Measurements from ENCODE around the gene KCNK6. TPM values are rescaled to one million over a fixed set of nuclear protein-coding genes. Genes with fewer than 3 reads are reported as not detected.

KCNK6 gene
- total and polyA plus RNA-seq, 5 donors = 2.2 to 3.0 (median 2.7) TPM

DNA sequence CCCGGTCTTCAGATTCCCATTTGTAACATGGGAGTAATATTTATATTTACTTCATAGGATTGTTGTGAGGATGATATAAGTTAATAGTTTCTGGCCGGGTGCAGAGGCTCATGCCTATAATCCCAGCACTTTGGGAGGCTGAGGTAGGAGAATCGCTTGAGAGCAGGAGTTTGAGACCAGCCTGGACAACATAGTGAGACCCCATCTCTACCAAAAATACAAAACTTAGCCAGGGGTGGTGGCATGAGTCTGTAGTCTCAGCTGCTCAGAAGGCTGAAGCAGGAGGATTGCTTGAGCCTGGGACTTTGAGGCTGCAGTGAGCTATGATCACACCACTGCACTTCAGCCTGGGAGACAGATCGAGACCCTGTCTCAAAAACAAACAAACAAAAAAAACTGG lies 27.2 kb downstream of the KCNK6 start:
- Histone ChIP-seq H3K9me3 (ENCODE audit: control insufficient read depth, low read length) (no peaks in the 10 kb centered on the region), H3K27me3 (ENCODE audit: control insufficient read depth, insufficient read depth) (no peaks in the 10 kb centered on the region), H3K27ac (ENCODE audit: low read length) (no peak overlapping the region), H3K4me1 (ENCODE audit: control insufficient read depth, insufficient read depth, low read length) (no peaks in the 10 kb centered on the region), H3K4me3 (ENCODE audit: low read length) (no peak overlapping the region)
- no peak for DNase-seq
- intact Hi-C loops (cut with DNase I) = no loop called here
- 83% methylated on average over 4 of the region's 4 CpGs for WGBS
- ATAC-seq = no peak

DNA sequence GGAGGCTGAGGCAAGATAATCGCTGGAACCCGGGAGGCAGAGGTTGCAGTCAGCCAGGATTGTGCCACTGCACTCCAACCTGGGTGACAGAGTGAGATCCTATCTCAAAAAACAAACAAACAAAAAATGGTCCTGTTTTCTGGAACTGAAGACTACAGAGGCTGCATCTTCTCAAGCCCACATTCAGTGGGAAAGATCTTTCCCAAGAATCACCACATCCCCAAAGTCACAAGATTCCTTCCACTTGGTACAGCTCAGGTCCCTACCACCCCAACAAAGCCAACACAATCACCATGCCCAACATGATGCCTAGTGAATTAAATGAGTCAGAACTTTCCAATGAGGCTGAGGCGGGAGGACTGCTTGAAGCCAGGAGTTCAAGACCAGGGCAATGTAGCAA lies 31.2 kb downstream of the KCNK6 start:
- 76% methylated on average over 3 of the region's 3 CpGs for WGBS

DNA sequence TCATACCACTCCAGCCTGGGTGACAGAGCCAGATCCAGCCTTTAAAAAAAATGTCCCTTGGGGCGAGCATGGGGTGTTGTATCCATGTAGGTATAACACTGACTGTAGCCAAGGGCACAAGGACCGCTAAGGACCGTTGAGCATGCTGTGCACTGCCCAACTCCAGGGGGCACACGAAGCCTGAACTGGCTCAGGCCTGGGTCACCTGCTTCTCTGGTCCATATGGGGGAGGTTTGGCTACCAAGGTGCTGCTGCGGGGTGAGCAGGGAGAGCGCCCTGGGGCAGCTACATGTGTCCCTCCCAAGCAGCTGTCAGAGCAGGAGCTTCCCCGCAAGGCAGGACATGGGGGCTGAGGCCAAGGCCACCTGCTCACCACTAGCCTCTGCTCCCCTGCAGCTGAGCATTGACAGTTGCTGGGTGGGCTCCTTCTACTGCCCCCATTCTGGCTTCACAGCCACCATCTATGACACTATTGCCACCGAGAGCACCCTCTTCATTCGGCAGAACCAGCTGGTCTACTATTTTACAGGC lies 32.3 kb downstream of the KCNK6 start:
- 79% methylated on average over 9 of the region's 9 CpGs for WGBS
- no peak overlapping the region for H3K4me3 ChIP-seq (ENCODE audit: low read length)
- H3K27ac ChIP-seq (ENCODE audit: low read length) = no peak overlapping the region
- ATAC-seq (peak; percentile 29 to 30), DNase-seq (peak in 1 of 3 donors; percentile 13)
- intact Hi-C loops (cut with DNase I) = no loop called here
- H3K4me1 ChIP-seq (ENCODE audit: control insufficient read depth, insufficient read depth, low read length) = no peaks in the 10 kb centered on the region
- H3K27me3 ChIP-seq (ENCODE audit: control insufficient read depth, insufficient read depth) = no peaks in the 10 kb centered on the region
- H3K9me3 ChIP-seq (ENCODE audit: control insufficient read depth, low read length) = no peaks in the 10 kb centered on the region

More for the DNA sequence above, 31.2 kb downstream of the KCNK6 start:
- Histone ChIP-seq H3K9me3 (ENCODE audit: control insufficient read depth, low read length) (no peaks in the 10 kb centered on the region), H3K4me3 (ENCODE audit: low read length) (no peak overlapping the region), H3K27me3 (ENCODE audit: control insufficient read depth, insufficient read depth) (no peaks in the 10 kb centered on the region), H3K4me1 (ENCODE audit: control insufficient read depth, insufficient read depth, low read length) (no peaks in the 10 kb centered on the region), H3K27ac (ENCODE audit: low read length) (no peak overlapping the region)
- DNase-seq = no peak
- intact Hi-C loops (cut with DNase I) = no loop called here
- ATAC-seq = no peak

DNA sequence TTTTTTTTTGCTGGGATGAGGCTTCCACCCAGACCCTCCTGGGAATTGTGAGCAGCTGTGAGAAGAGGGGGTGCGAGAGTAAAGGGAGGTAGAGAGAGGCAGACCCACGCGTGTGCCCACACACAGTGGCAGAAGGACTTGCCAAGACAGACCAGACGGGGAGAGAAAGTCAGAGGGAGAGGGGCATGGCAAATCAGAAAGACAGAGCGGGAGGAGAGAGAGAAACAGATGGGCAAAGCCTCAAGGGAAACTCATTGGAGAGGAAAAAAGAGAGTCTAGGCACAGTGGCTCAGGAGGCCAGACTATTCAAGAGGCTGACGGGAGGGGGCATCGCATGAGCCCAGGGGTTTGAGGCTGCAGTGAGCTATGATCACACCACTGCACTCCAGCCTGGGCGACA lies 33.0 kb downstream of the KCNK6 start:
- DNase-seq = no peak

DNA sequence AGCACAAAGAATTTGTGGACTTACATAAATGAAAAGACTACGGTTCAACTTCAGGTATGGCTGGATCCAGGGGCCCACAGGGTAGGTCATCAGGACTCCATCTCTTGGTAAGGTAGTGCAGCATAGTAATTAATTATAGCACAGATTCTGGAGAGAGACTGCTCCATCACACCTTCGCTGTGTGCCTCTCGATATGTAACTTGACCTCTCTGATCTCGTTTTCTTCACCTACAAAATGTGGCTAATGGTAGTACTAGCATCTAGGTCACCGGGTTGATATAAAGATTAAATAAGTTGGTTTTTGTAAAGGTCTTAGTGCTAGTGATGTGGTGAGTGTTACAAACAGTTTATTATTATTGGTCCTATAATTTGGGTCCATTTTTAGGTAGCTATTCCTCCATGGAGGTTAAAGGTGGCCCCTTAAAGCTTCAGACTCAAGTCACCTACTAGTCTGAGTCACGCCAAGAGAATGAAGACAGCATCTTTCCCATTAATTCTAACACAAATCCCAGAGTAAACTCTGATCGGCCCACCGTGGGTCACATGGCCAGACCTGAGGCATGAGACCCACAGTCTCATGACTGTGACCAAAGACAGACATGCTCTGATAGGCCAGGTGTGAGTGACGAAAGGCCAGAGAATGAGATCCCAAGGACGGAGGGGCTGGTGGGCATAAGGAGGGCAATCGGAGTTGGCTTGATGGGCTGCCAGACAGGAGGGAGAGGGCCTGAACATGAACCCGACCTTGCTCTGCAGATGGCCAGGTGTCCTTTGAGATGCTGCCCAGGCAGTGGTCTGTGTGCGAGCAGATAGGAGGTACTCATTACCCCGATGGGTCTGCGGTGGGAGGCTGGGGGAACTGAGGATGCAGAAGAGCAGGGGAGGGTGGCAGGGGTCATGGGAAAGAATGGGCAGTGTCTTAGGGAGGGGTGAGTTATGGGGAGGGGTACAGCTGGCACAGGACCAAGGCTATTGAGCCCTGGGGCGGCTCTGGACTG lies 36.4 kb downstream of the KCNK6 start:
- WGBS = 73% methylated on average over 16 of the region's 16 CpGs
- Histone ChIP-seq H3K27me3 (ENCODE audit: control insufficient read depth, insufficient read depth) (no peaks in the 10 kb centered on the region), H3K9me3 (ENCODE audit: control insufficient read depth, low read length) (no peaks in the 10 kb centered on the region), H3K27ac (ENCODE audit: low read length) (no peak overlapping the region), H3K4me1 (ENCODE audit: control insufficient read depth, insufficient read depth, low read length) (no peaks in the 10 kb centered on the region), H3K4me3 (ENCODE audit: low read length) (no peak overlapping the region)
- no peak for ATAC-seq
- no peak for DNase-seq
- intact Hi-C loops (cut with DNase I) = no loop called here

More for the DNA sequence above, 33.0 kb downstream of the KCNK6 start:
- Histone ChIP-seq H3K27ac (ENCODE audit: low read length) (no peak overlapping the region), H3K27me3 (ENCODE audit: control insufficient read depth, insufficient read depth) (no peaks in the 10 kb centered on the region), H3K9me3 (ENCODE audit: control insufficient read depth, low read length) (no peaks in the 10 kb centered on the region), H3K4me3 (ENCODE audit: low read length) (no peak overlapping the region), H3K4me1 (ENCODE audit: control insufficient read depth, insufficient read depth, low read length) (no peaks in the 10 kb centered on the region)
- no peak for ATAC-seq
- intact Hi-C loops (cut with DNase I) = no loop called here
- 75% methylated on average over 8 of the region's 8 CpGs for WGBS

DNA sequence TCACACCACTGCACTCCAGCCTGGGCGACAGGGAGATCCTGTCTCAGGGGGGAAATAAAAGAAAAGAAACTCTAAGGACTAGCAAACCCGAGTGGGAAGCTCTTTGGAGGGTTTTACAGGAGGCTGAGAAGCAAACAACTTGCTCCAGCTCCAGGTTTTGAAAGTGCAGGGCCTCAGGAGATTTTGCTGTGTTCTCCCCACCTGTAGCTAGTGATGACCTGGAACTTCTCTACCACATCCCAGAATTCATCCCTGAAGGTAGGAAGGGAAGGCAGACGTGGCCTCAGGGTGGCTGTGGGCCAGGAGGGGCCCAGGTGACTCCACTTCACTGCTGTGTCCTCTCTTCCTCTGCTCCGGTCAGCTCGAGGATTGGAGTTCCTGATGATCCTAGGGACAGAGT lies 38.4 kb downstream of the KCNK6 start:
- no peaks in the 10 kb centered on the region for H3K4me1 ChIP-seq (ENCODE audit: control insufficient read depth, insufficient read depth, low read length)
- H3K27ac ChIP-seq (ENCODE audit: low read length) = no peak overlapping the region
- WGBS = 40% methylated on average over 5 of the region's 5 CpGs
- no peak overlapping the region for H3K4me3 ChIP-seq (ENCODE audit: low read length)
- no peak for DNase-seq
- H3K27me3 ChIP-seq (ENCODE audit: control insufficient read depth, insufficient read depth) = no peaks in the 10 kb centered on the region
- intact Hi-C loops (cut with DNase I) = no loop called here
- no peak for ATAC-seq
- H3K9me3 ChIP-seq (ENCODE audit: control insufficient read depth, low read length) = no peaks in the 10 kb centered on the region

DNA sequence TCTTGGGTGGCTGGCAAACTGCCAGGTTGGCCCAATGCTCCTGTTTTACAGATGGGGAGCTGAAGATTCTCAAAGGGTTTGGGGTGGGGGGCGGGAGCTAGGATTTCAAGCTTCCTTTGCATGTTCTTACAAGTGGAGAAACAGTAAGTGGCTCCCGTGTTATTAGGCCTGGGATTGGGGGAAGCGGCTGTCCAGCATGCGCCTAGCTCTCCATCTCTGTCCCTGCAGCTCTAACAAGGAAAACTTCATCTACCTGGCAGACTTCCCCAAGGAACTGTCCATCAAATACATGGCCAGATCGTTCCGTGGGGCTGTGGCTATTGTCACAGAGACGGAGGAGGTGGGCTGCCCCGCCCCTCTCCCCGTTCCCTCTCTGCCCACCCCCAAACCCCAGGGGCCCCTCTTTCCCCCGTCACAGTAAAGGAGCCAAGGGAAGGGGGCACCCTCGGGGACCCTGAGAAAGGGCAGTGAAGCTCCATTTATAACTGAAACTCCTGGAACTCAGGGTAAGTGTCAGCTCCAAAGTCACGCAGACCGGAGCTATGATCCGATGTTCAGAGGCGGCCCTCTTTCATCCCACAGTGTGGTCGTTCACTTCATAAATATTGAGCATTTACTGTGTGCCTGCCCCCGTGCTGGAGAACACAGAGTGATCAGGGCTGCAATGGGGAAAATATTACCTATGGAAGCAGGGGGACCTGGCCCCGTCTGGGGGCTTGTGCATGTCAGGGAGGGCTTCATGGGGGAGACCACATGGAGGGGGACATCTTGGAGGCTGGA lies 39.8 kb downstream of the KCNK6 start:
- H3K4me3 ChIP-seq (ENCODE audit: low read length) = no peak overlapping the region
- H3K27ac ChIP-seq (ENCODE audit: low read length) = no peak overlapping the region
- no peaks in the 10 kb centered on the region for H3K9me3 ChIP-seq (ENCODE audit: control insufficient read depth, low read length)
- H3K4me1 ChIP-seq (ENCODE audit: control insufficient read depth, insufficient read depth, low read length) = no peaks in the 10 kb centered on the region
- DNase-seq = no peak
- no peak for ATAC-seq
- no peaks in the 10 kb centered on the region for H3K27me3 ChIP-seq (ENCODE audit: control insufficient read depth, insufficient read depth)
- WGBS = 54% methylated on average over 18 of the region's 18 CpGs
- intact Hi-C loops (cut with DNase I) = no loop called here

DNA sequence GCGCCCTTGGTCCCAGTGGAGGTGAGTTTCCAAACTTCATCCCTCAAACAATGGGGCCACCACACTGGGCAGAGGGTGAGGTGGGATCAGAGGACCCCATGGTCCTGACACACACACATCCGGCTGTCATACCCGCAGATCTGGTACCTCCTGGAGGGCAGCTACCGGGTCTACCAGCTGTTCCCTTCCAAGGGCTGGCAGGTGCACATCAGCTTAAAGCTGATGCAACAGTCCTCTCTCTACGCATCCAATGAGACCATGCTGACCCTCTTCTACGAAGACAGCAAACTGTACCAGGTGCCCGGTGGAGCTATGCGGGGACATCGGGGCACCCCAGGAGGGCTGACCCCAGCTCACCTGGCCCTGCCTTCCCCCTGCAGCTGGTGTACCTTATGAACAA lies 40.7 kb downstream of the KCNK6 start:
- H3K4me3 ChIP-seq (ENCODE audit: low read length) = no peak overlapping the region
- H3K4me1 ChIP-seq (ENCODE audit: control insufficient read depth, insufficient read depth, low read length) = no peaks in the 10 kb centered on the region
- intact Hi-C loops (cut with DNase I) = no loop called here
- no peaks in the 10 kb centered on the region for H3K9me3 ChIP-seq (ENCODE audit: control insufficient read depth, low read length)
- H3K27ac ChIP-seq (ENCODE audit: low read length) = no peak overlapping the region
- DNase-seq = no peak
- no peaks in the 10 kb centered on the region for H3K27me3 ChIP-seq (ENCODE audit: control insufficient read depth, insufficient read depth)
- ATAC-seq = no peak
- WGBS = 82% methylated on average over 9 of the region's 9 CpGs

DNA sequence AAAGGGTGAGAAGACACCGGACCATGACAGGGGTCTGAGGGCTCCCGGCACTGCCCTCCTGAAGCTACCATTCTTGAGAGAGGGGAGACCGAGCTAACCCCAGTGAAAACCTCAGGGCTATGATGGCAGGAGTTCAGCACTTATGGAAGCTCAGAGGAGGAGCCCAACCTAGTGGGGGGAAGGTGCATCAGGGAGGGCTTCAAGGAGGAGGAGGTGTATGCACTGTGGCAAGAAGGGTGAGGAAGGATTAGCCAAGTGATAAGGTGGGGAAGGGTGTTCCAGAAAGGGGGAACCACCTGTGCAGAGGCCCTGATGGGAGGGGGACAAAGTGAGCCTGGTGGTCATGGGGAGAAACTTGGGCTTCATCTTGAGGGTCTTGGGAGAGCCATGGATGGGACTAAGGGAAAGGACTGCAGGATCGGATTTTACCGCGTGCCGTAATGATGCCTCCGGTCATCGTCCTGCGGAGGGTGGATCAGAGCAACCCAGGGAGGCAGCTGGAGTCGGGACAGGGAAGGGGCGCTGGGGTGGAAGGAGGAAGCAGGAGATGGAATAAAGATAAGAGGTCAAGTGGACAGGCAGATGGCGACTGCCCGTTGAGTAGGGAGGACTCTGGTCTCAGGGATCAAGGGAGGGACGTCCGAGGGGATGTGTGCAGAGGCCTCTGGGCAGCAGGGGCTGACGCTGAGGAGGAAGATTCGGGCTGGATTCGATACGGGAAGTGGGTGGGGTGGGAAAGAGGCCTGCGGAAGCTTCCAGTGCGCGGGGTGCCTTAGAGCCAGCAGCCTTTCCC lies 41.4 kb downstream of the KCNK6 start:
- Histone ChIP-seq H3K4me1 (ENCODE audit: control insufficient read depth, insufficient read depth, low read length) (no peaks in the 10 kb centered on the region), H3K27me3 (ENCODE audit: control insufficient read depth, insufficient read depth) (no peaks in the 10 kb centered on the region), H3K27ac (ENCODE audit: low read length) (no peak overlapping the region), H3K9me3 (ENCODE audit: control insufficient read depth, low read length) (no peaks in the 10 kb centered on the region), H3K4me3 (ENCODE audit: low read length) (peak overlapping the region; percentile 51)
- no peak for DNase-seq
- intact Hi-C loops (cut with DNase I) = no loop called here
- 17% methylated on average over 23 of the region's 23 CpGs for WGBS
- peak; percentile 24 to 42 for ATAC-seq

DNA sequence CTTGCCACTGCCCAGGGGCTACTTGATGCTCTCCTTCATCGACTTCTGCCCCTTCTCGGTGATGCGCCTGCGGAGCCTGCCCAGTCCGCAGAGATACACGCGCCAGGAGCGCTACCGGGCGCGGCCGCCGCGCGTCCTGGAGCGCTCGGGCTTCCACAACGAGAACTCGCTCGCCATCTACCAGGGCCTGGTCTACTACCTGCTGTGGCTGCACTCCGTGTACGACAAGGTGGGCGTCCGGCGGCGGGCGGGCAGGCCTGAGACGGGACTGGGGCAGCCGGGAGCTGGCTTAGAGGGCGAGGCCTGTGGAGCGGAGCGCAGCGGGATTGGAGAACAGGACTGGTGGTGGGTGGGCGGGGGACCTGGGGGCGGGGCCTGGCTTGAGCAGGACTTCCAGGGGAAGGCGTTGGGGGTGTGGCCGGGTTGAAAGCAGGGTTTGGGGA lies 42.0 kb downstream of the KCNK6 start:
- no peaks in the 10 kb centered on the region for H3K4me1 ChIP-seq (ENCODE audit: control insufficient read depth, insufficient read depth, low read length)
- DNase-seq (peak; percentile 83 to 91 (median 91)), ATAC-seq (peak; percentile 91 to 94)
- no peaks in the 10 kb centered on the region for H3K27me3 ChIP-seq (ENCODE audit: control insufficient read depth, insufficient read depth)
- H3K27ac ChIP-seq (ENCODE audit: low read length) = no peak overlapping the region
- no peaks in the 10 kb centered on the region for H3K9me3 ChIP-seq (ENCODE audit: control insufficient read depth, low read length)
- intact Hi-C loops (cut with DNase I) = no loop called here
- H3K4me3 ChIP-seq (ENCODE audit: low read length) = peak overlapping the region; percentile 51
- under 1% methylated on average over 37 of the region's 37 CpGs for WGBS

Measured in right cardiac atrium (tissue), 5 donors.